DMS153 (cell line): ENCODE data around the gene CREBZF.
"Not testable (repeated sequence)": the region's sequence is repeated elsewhere in the genome, so short reads cannot be mapped to it uniquely, and the experiment has no call there.

ENCODE experiments used
- DNase-seq: peaks from one replicate; lab custom pipeline; 2025; lab: John Stamatoyannopoulos, UW

CREBZF gene

GRCh38 chr11:85626496-85626895 lies 38.4 kb downstream of the CREBZF start:
- no peak for DNase-seq

- no peak for DNase-seq
Measured at GRCh38 chr11:85620256-85620655, 44.7 kb downstream of the CREBZF start.

- DNase-seq, result no peak
Measured at GRCh38 chr11:85619499-85619898, 45.4 kb downstream of the CREBZF start.

GRCh38 chr11:85611643-85612042 lies 53.3 kb downstream of the CREBZF start:
- DNase-seq, result not testable (repeated sequence)
